Keratinocyte (primary cell): ENCODE results near the gene CDH22. TPM values are rescaled to one million over a fixed set of nuclear protein-coding genes. Genes with fewer than 3 reads are reported as not detected.
A peak's percentile ranks its signal among the peaks of the same experiment; 100 is the strongest.

Experiments used
- DNase-seq: peaks from one replicate; pipeline ENCODE4 v3.0.0-alpha.2; 2011; ENCODE audit warnings: low read depth, missing footprints, low spot score
- FAIRE-seq: peaks from 2 replicates; lab custom pipeline; 2011; peaks lifted over from hg19 to GRCh38; lab: Jason Lieb, UNC
- H2AFZ ChIP-seq: 2 replicates; pipeline ENCODE4 v1.6.0; 2012; ENCODE audit warnings: low read length, control low read depth, inconsistent platforms; ENCODE audit not compliant: control insufficient read depth
- H3K27ac ChIP-seq: 2 replicates; pipeline ENCODE4 v1.5.1; 2011; ENCODE audit warnings: low read length; ENCODE audit not compliant: control insufficient read depth, insufficient read depth
- H3K27me3 ChIP-seq: 3 replicates; pipeline ENCODE4 v1.6.0; 2011; ENCODE audit warnings: low read length; ENCODE audit not compliant: control insufficient read depth, insufficient read depth; ENCODE audit errors: extremely low read depth
- H3K36me3 ChIP-seq, 2 experiments: 2 replicates in 1 of 2; 3 replicates in 1 of 2; pipeline ENCODE4 v1.5.1; 2011; ENCODE audit warnings: low read length in 2 of 2, mild to moderate bottlenecking in 1 of 2; ENCODE audit not compliant: control insufficient read depth in 2 of 2, insufficient read depth in 2 of 2; ENCODE audit errors: extremely low read depth in 1 of 2
- H3K4me1 ChIP-seq: 3 replicates; pipeline ENCODE4 v1.5.1; 2011; ENCODE audit warnings: low read length; ENCODE audit not compliant: control insufficient read depth, insufficient read depth; ENCODE audit errors: extremely low read depth
- H3K4me2 ChIP-seq: 3 replicates; pipeline ENCODE4 v1.6.0; 2011; ENCODE audit warnings: low read depth, low read length; ENCODE audit not compliant: control insufficient read depth, insufficient read depth; ENCODE audit errors: extremely low read depth
- H3K4me3 ChIP-seq, 3 experiments: fragments of 200-600 bp in 1 of 3; sonication (generic) in 1 of 3; 2 replicates in 2 of 3; 3 replicates in 1 of 3; pipeline ENCODE4 v1.5.1; 2011 to 2016; ENCODE audit warnings: low read length in 3 of 3, mild to moderate bottlenecking in 3 of 3, control low read depth in 2 of 3, inconsistent platforms in 1 of 3, low read depth in 1 of 3, mixed read lengths in 1 of 3, mixed run types in 1 of 3, moderate library complexity in 1 of 3; ENCODE audit not compliant: control insufficient read depth in 2 of 3, insufficient read depth in 2 of 3; ENCODE audit errors: extremely low read depth in 1 of 3
- H3K79me2 ChIP-seq: 2 replicates; pipeline ENCODE4 v1.6.0; 2012; ENCODE audit warnings: low read length; ENCODE audit not compliant: control insufficient read depth, insufficient read depth
- H3K9ac ChIP-seq: 3 replicates; pipeline ENCODE4 v1.6.0; 2011; ENCODE audit warnings: low read length; ENCODE audit not compliant: control insufficient read depth, insufficient read depth; ENCODE audit errors: extremely low read depth
- H3K9me1 ChIP-seq: 3 replicates; pipeline ENCODE4 v1.6.0; 2011; ENCODE audit warnings: low read length; ENCODE audit not compliant: control insufficient read depth, insufficient read depth; ENCODE audit errors: extremely low read depth
- H3K9me3 ChIP-seq: 2 replicates; pipeline ENCODE4 v1.5.1; 2012; ENCODE audit warnings: low read depth, low read length; ENCODE audit not compliant: control insufficient read depth
- H4K20me1 ChIP-seq: 3 replicates; pipeline ENCODE4 v1.6.0; 2011; ENCODE audit warnings: low read length; ENCODE audit not compliant: control insufficient read depth, insufficient read depth; ENCODE audit errors: extremely low read depth
- CTCF ChIP-seq, 3 experiments: IDR thresholded peaks in 1 of 3; conservative IDR thresholded peaks in 1 of 3; optimal IDR thresholded peaks in 1 of 3; 2 replicates in 2 of 3; 3 replicates in 1 of 3; pipeline versions ENCODE3 to v1.5.1; 2011; ENCODE audit warnings: low read length in 3 of 3, mild to moderate bottlenecking in 3 of 3, moderate library complexity in 2 of 3, control low read depth in 1 of 3, inconsistent platforms in 1 of 3; ENCODE audit not compliant: insufficient read depth in 2 of 3; ENCODE audit errors: extremely low read depth in 1 of 3
- EZH2 ChIP-seq: IDR thresholded peaks from one replicate; pipeline ENCODE4 v1.6.1; 2012; ENCODE audit warnings: inconsistent platforms, mild to moderate bottlenecking, low read length, moderate library complexity
- dilution Hi-C: fragments of 300-500 bp; cut with MboI; formaldehyde crosslinking; loops from one replicate; pipeline ENCODE4 v1.7.0; 2020; ENCODE audit warnings: low sequenced_read_pairs; ENCODE audit not compliant: extremely low pct_ligation_motif_present
- polyA minus RNA-seq, 3 experiments: library from RNA; depleted of rRNA, polyadenylated mRNA; stranded (reverse); fragments of >200 nt; gene quantifications; 1 replicate in 1 of 3; 2 replicates in 1 of 3; 3 replicates in 1 of 3; pipeline ENCODE4 v1.2.3, GENCODE V29; 2011
- polyA plus RNA-seq, 5 experiments: library from polyadenylated mRNA; depleted of rRNA in 3 of 5; stranded (reverse) in 3 of 5; stranded (forward) in 1 of 5; unstranded in 1 of 5; fragments of >200 nt; gene quantifications; 1 replicate in 1 of 5; 2 replicates in 3 of 5; 3 replicates in 1 of 5; pipeline versions ENCODE4 v1.2.1 to v1.2.3, GENCODE V29; 2011 to 2012; ENCODE audit warnings: missing spikeins in 2 of 5, low read depth in 1 of 5, low replicate concordance in 1 of 5

Gene CDH22, protein sequence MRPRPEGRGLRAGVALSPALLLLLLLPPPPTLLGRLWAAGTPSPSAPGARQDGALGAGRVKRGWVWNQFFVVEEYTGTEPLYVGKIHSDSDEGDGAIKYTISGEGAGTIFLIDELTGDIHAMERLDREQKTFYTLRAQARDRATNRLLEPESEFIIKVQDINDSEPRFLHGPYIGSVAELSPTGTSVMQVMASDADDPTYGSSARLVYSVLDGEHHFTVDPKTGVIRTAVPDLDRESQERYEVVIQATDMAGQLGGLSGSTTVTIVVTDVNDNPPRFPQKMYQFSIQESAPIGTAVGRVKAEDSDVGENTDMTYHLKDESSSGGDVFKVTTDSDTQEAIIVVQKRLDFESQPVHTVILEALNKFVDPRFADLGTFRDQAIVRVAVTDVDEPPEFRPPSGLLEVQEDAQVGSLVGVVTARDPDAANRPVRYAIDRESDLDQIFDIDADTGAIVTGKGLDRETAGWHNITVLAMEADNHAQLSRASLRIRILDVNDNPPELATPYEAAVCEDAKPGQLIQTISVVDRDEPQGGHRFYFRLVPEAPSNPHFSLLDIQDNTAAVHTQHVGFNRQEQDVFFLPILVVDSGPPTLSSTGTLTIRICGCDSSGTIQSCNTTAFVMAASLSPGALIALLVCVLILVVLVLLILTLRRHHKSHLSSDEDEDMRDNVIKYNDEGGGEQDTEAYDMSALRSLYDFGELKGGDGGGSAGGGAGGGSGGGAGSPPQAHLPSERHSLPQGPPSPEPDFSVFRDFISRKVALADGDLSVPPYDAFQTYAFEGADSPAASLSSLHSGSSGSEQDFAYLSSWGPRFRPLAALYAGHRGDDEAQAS
- polyA plus RNA-seq (not detected in 3 replicates), polyA minus RNA-seq (not detected in 3 replicates)
- not detected for polyA plus RNA-seq (2011; ENCODE audit: low read depth)
- not detected in 2 replicates for polyA plus RNA-seq (2011; cell fraction: cytosol; rRNA removed)
- not detected in 2 replicates for polyA plus RNA-seq (2011; cell fraction: nucleus; rRNA removed)
- not detected in 2 replicates for polyA plus RNA-seq (2012; ENCODE audit: low replicate concordance)
- not detected for polyA minus RNA-seq (2011; cell fraction: cytosol; rRNA and poly(A)+ RNA removed)
- polyA minus RNA-seq (2011; cell fraction: nucleus; rRNA and poly(A)+ RNA removed), result not detected in 2 replicates

DNA sequence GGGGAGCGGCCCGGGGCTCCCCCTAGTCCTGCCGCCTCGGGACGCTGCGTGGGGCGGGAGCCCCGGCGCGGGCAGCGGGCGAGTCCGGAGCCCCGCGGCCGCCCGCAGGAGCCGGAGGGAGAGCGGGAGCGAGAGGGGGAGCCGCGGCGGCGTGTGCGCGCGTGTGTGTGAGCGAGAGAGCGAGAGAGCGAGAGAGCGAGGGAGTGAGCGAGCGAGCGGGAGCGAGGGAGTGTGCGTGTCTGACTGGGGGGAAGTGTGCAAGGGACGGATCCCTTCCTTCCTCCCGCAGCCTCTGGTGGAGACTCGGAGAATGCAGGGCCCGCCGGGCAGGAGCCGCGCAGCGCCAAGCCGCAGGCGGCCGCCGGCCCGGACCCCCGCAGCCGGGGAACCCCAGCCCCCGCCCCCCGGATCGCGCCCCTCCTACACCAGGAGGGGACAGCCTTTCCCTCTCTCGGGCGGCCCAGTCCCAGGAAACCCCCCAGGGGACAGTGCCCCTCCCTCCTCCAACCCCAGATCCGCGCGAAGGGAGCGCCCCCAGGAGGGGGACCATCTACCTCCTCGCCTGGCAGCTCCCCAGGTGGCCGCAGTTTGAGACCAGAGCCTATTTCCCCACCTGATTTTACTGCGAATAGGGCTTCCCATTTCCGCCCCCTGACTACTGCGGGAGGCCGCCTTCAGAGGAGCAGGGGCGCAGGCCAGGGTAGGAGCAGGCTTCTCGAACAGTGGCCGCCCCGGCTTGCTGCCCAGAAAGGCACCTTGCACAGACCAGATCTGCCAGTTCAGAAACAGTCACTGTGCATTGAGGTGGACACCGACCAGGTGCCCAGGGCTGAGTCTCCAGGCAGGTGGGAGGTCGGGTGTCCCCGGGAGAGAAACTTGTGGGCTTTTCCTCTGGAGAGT lies at the start of gene CDH22:
CDH22 (minus strand) TSS at position 241 of the 900 bp plus-strand sequence. CDS start 57,204 bp downstream, outside the sequence.
- H4K20me1 ChIP-seq, result no peaks in the 10 kb centered on the region
- no peak for DNase-seq
- no peak within 1 kb of the TSS for H2AFZ ChIP-seq
- no peaks in the 10 kb centered on the region for H3K9me3 ChIP-seq
- no peak for FAIRE-seq
- H3K79me2 ChIP-seq, result no peaks in the 10 kb centered on the region
- no peaks in the 10 kb centered on the region for H3K4me1 ChIP-seq
- H3K9me1 ChIP-seq, result no peaks in the 10 kb centered on the region
- dilution Hi-C loops, result no loop called here
- peak within 1 kb of the TSS in 1 of 3 experiments; percentile 2 for H3K4me3 ChIP-seq
- peak within 1 kb of the TSS; percentile 17 for H3K4me2 ChIP-seq
- H3K27me3 ChIP-seq, result peaks cover 90% of the 10 kb centered on the region
- no peak within 1 kb of the TSS for H3K9ac ChIP-seq
- no peak within 1 kb of the TSS for H3K27ac ChIP-seq
- TF ChIP-seq CTCF (optimal IDR thresholded peaks at IDR 0.05 in 1 of 3, IDR thresholded peaks at IDR 0.05 in 1 of 3, conservative IDR thresholded peaks at IDR 0.05 in 1 of 3; ENCODE audit: extremely low read depth in 1 of 3, insufficient read depth in 2 of 3, low read length in 3 of 3) (peak in 1 of 3 experiments; percentile 44), EZH2 (peak; percentile 82)
- no peaks in the 10 kb centered on the region for H3K36me3 ChIP-seq

DNA sequence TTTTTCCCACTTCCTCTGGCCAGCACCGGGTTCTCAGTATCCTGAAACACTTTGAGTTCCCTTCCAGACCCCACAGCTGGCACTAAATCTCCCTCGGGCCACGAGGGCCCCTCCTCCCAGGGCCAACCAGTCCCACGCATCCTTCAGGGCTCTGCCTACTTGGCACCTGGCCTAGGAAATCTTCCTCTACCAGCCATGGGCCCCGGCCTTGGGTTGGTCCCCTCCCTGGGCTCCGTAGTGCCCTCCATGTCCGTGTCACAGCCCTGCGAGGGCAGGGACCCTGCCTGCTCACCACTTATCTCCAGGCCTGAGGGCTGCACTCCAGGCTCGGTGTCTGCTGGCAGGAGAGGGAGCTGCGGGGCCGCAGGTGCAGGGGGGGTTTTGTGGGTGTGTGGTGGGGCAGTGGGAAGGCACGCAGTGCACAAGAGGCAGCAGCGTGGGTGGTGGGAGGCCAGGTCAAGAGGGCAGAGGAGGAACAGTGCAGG lies 48.8 kb upstream of the CDH22 start:
- DNase-seq, result no peak
- no peaks in the 10 kb centered on the region for H4K20me1 ChIP-seq
- FAIRE-seq, result no peak
- TF ChIP-seq CTCF (optimal IDR thresholded peaks at IDR 0.05 in 1 of 3, IDR thresholded peaks at IDR 0.05 in 1 of 3, conservative IDR thresholded peaks at IDR 0.05 in 1 of 3; ENCODE audit: extremely low read depth in 1 of 3, insufficient read depth in 2 of 3, low read length in 3 of 3) (no peak), EZH2 (no peak)
- no peaks in the 10 kb centered on the region for H3K9me1 ChIP-seq
- H3K9me3 ChIP-seq, result no peaks in the 10 kb centered on the region
- no peak overlapping the region for H3K4me2 ChIP-seq
- no peak overlapping the region for H3K4me3 ChIP-seq
- no peaks in the 10 kb centered on the region for H3K4me1 ChIP-seq
- peaks cover 13% of the 10 kb centered on the region in 2 experiments for H3K36me3 ChIP-seq
- no peaks in the 10 kb centered on the region for H3K27me3 ChIP-seq
- H3K9ac ChIP-seq, result no peak overlapping the region
- H3K79me2 ChIP-seq, result peaks cover 4% of the 10 kb centered on the region
- dilution Hi-C loops, result no loop called here
- H2AFZ ChIP-seq, result no peak overlapping the region
- H3K27ac ChIP-seq, result no peak overlapping the region
